GM21515 (cell line): ENCODE measurements around the gene CLVS2.

Experiments
- ATAC-seq: cut with Tn5 transposase; IDR thresholded peaks from one replicate; pipeline ENCODE4 v1.9.1; 2021; ENCODE audit not compliant: unreplicated experiment

CLVS2 gene

GRCh38 chr6:122995921-122996793 is at the start of gene CLVS2:
Gene CLVS2 (plus strand): TSS chr6:122996235. CDS start chr6:122997778, 1,543 bp downstream.
- no peak for ATAC-seq

GRCh38 chr6:122947355-122947754 is 48.7 kb upstream of the CLVS2 start:
- ATAC-seq, result no peak

GRCh38 chr6:122953766-122954165 is 42.3 kb upstream of the CLVS2 start:
- ATAC-seq, result no peak

GRCh38 chr6:122956376-122956775 is 39.7 kb upstream of the CLVS2 start:
- no peak for ATAC-seq

- ATAC-seq, result no peak
Observed at GRCh38 chr6:122962000-122962624, 33.9 kb upstream of the CLVS2 start.

GRCh38 chr6:122969999-122970533 is 26.0 kb upstream of the CLVS2 start:
- ATAC-seq, result no peak

GRCh38 chr6:122977180-122977579 is 18.9 kb upstream of the CLVS2 start:
- no peak for ATAC-seq

- ATAC-seq, result no peak
Observed at GRCh38 chr6:122984393-122984792, 11.6 kb upstream of the CLVS2 start.

- no peak for ATAC-seq
Observed at GRCh38 chr6:122994256-122994655, 1.8 kb upstream of the CLVS2 start.

- no peak for ATAC-seq
Observed at GRCh38 chr6:122996794-122997505, 915 bp downstream of the CLVS2 start.

GRCh38 chr6:122997541-122998150 is 1.6 kb downstream of the CLVS2 start:
- no peak for ATAC-seq

- no peak for ATAC-seq
Observed at GRCh38 chr6:122998403-122998975, 2.5 kb downstream of the CLVS2 start.

GRCh38 chr6:123000244-123000770 is 4.3 kb downstream of the CLVS2 start:
- ATAC-seq, result no peak

- ATAC-seq, result no peak
Observed at GRCh38 chr6:123001540-123001939, 5.5 kb downstream of the CLVS2 start.

GRCh38 chr6:123007885-123008284 is 11.8 kb downstream of the CLVS2 start:
- ATAC-seq, result no peak

- no peak for ATAC-seq
Observed at GRCh38 chr6:123009059-123009458, 13.0 kb downstream of the CLVS2 start.

GRCh38 chr6:123014835-123015234 is 18.8 kb downstream of the CLVS2 start:
- no peak for ATAC-seq

- ATAC-seq, result no peak
Observed at GRCh38 chr6:123016431-123017103, 20.5 kb downstream of the CLVS2 start.

GRCh38 chr6:123017104-123017682 is 21.2 kb downstream of the CLVS2 start:
- no peak for ATAC-seq

- no peak for ATAC-seq
Observed at GRCh38 chr6:123022975-123023374, 26.9 kb downstream of the CLVS2 start.
